ENCODE results near the gene SCRT2. TPM values are rescaled to one million over a fixed set of nuclear protein-coding genes. Genes with fewer than 3 reads are reported as not detected.
"Not testable (repeated sequence)": the region's sequence is repeated elsewhere in the genome, so short reads cannot be mapped to it uniquely, and the experiment has no call there.

Gene SCRT2
- total RNA-seq, result not detected in 2 replicates

DNA sequence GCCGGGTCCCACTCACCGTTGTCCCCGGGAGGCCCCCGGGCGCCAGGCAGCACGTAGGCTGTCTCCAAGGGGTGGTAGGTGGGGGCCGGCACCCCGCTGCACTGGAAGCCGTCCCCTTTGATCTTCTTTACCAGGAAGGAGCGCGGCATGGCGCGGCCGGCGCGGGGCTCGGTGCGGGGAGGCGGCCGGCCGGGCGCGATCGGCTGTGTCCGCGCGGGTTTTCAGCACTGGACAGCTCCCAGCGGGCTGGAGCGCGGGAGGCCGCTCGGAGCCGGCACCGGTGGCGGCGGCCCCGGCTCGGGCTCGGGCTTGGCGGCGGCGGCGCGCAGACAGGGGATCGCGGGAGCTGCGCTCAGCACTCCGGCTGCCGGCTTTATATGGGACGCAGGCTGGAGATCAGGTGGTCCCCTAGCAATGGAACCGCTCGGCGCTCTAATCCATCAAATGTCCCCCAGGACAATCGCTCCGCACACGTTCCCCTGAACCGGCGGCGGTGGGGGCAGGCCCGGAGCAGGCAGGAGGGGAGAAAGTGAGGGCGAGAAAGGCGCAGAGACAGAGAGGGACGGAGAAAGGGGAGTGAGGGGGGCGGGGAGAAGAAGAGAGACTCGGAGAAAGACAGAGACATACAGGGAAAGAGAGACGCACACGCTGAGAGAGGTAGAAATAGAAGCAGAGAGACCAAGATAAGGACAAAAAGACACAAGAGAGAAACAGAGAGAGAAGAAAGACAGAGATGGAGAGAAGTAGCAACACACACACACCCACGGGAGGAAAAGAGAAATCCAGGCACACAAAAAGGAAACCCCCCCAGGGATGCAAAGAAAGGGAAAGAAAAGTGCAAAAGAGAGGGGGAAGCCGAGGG lies at the start of gene SCRT2:
TSS of gene SCRT2 (minus strand) at position 350 of the 862 bp plus-strand sequence. CDS start at position 149, 201 bp downstream.
- FAIRE-seq (no peak), DNase-seq (ENCODE audit: low read depth) (peak; percentile 22)
- Histone ChIP-seq H3K4me3 (ENCODE audit: low read depth, low read length) (no peak within 1 kb of the TSS), H3K36me3 (ENCODE audit: control insufficient read depth, insufficient read depth, low read length) (no peaks in the 10 kb centered on the region), H3K27me3 (ENCODE audit: control insufficient read depth, insufficient read depth, low read length) (peaks cover 38% of the 10 kb centered on the region)
- TF ChIP-seq, protein P1, sequence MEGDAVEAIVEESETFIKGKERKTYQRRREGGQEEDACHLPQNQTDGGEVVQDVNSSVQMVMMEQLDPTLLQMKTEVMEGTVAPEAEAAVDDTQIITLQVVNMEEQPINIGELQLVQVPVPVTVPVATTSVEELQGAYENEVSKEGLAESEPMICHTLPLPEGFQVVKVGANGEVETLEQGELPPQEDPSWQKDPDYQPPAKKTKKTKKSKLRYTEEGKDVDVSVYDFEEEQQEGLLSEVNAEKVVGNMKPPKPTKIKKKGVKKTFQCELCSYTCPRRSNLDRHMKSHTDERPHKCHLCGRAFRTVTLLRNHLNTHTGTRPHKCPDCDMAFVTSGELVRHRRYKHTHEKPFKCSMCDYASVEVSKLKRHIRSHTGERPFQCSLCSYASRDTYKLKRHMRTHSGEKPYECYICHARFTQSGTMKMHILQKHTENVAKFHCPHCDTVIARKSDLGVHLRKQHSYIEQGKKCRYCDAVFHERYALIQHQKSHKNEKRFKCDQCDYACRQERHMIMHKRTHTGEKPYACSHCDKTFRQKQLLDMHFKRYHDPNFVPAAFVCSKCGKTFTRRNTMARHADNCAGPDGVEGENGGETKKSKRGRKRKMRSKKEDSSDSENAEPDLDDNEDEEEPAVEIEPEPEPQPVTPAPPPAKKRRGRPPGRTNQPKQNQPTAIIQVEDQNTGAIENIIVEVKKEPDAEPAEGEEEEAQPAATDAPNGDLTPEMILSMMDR (IDR thresholded peaks at IDR 0.05; ENCODE audit: insufficient read depth, low read length, severe bottlenecking), result no peak

DNA sequence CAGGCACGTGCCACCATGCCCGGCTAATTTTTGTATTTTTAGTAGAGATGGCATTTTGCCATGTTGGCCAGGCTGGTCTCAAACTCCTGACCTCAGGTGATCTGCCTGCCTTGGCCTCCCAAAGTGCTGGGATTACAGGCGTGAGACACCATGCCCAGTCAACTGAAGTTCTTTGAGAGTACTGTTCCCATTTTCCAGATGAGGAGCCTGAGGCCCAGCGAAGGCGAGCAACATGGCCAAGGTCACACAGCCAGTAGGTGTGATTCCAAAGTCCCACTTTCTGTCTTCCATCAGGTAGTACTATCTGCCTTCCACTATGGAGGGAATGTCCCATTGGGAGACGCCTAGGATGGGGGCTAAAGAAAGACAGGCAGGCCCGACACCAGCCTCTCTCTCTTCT lies 49.2 kb upstream of the SCRT2 start:
- DNase-seq (ENCODE audit: low read depth); H3K36me3 ChIP-seq (ENCODE audit: control insufficient read depth, insufficient read depth, low read length); FAIRE-seq; H3K4me3 ChIP-seq (ENCODE audit: low read depth, low read length); H3K27me3 ChIP-seq (ENCODE audit: control insufficient read depth, insufficient read depth, low read length): not testable (repeated sequence)

DNA sequence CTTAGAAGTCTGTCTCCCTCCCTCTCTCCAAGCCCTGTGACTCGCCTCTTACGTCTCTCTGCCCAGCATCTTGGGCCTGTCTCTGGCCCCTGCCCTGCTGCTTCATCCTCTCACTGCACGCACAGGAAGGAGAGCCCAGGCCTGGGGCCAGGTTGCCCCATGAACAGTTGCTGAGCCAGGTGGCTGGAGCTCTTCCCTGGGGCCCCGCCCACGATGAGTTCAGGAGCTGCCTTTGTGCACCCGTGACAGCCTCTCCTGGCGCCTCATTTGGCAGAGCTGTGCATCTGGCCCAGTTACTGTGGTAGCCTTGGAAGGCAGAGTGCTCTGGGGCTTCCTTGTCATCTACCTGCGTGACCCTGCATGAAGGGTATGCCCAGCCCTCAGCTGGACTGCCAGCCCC lies 48.2 kb upstream of the SCRT2 start:
- peak; percentile 47 for FAIRE-seq
- TF ChIP-seq, protein P1 (IDR thresholded peaks at IDR 0.05; ENCODE audit: insufficient read depth, low read length, severe bottlenecking), result no peak
- Histone ChIP-seq H3K27me3 (ENCODE audit: control insufficient read depth, insufficient read depth, low read length) (peaks cover 6% of the 10 kb centered on the region), H3K36me3 (ENCODE audit: control insufficient read depth, insufficient read depth, low read length) (no peaks in the 10 kb centered on the region), H3K4me3 (ENCODE audit: low read depth, low read length) (no peak overlapping the region)
- peak; percentile 55 for DNase-seq (ENCODE audit: low read depth)

DNA sequence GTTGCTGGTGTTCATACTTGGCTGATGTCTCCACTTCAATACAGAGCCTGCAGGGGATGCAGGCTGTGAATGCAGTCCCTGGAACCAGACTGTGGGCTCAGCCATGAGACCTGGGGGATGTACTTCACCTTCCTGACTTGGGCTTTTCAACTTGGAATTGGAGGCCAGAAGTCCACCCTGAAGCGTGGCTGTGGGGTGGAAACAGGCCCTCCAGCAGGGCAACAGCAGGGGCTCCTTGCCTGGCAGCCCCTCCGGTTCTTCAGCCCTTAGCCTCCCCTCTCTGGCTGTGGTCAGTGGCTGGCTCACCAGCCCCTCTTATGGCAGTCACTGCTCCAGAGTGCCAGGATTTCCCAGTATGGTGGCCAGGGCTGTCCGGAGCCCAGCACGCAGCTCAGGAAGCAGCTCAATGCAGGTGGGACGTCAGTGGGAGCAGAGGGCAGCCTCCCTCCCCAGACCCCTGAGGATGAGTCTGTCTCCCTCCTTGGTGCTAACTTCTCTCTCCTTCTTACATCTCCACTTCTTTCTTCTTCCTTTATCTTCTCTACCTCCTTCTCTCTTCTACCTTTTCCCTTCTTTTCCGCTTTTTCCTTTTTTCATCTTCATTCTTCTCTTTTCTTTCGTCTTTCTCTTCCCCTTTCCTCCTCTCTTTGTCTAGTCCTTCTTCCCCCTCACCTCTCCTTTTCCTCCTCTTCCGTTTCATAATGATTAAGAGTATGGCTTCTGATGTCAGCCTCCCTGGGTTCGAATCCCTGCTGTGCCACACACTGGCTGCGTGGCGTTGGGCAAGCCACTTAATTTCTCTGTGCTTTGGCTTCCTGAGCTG lies 47.4 kb upstream of the SCRT2 start:
- H3K27me3 ChIP-seq (ENCODE audit: control insufficient read depth, insufficient read depth, low read length), result peaks cover 6% of the 10 kb centered on the region
- no peak overlapping the region for H3K4me3 ChIP-seq (ENCODE audit: low read depth, low read length)
- no peak for DNase-seq (ENCODE audit: low read depth)
- H3K36me3 ChIP-seq (ENCODE audit: control insufficient read depth, insufficient read depth, low read length), result no peaks in the 10 kb centered on the region
- TF ChIP-seq, protein P1 (IDR thresholded peaks at IDR 0.05; ENCODE audit: insufficient read depth, low read length, severe bottlenecking), result no peak
- FAIRE-seq, result no peak

DNA sequence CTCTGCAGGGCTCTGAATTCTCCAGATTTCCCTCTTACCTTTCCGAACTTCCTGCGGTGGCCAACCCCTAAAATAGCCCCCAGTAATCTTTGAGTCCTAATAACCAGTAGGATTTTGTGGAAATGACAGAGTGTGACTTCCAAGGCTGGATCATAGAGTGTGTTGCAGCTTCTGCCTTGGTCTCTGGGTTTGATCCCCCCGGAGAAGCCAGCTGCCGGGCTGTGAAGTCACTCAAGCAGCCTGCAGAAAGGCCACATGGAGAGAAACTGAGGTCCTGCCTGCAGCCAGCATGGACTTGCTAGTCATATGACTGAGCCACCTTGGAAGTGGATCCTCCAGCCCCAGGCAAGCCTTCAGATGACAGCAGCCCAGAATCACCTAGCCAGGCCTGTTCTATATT lies 46.3 kb upstream of the SCRT2 start:
- no peak overlapping the region for H3K4me3 ChIP-seq (ENCODE audit: low read depth, low read length)
- no peak for DNase-seq (ENCODE audit: low read depth)
- TF ChIP-seq, protein P1 (IDR thresholded peaks at IDR 0.05; ENCODE audit: insufficient read depth, low read length, severe bottlenecking), result no peak
- peaks cover 5% of the 10 kb centered on the region for H3K27me3 ChIP-seq (ENCODE audit: control insufficient read depth, insufficient read depth, low read length)
- FAIRE-seq, result no peak
- H3K36me3 ChIP-seq (ENCODE audit: control insufficient read depth, insufficient read depth, low read length), result no peaks in the 10 kb centered on the region

DNA sequence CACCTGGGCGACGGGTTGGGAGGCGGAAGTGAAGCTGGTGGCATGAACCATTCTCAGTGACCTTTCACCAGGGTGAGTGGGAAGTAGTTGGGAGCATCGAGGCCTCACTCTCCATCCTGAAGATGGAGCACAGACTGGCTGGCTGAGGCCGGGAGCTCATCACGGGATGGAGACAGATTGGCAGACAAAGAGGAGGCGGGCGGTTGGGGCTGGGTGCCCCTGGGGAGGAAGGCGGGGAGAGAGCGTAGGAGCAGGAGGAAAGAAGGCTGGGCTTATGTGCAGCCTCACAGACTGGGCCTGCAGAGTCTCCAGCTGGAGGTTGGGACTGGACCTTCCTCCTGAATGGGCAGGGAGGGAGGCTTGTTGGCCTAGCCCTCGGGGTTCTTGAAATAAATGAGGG lies 44.2 kb upstream of the SCRT2 start:
- H3K36me3 ChIP-seq (ENCODE audit: control insufficient read depth, insufficient read depth, low read length), result no peaks in the 10 kb centered on the region

More for the DNA sequence above, 44.2 kb upstream of the SCRT2 start:
- TF ChIP-seq, protein P1 (IDR thresholded peaks at IDR 0.05; ENCODE audit: insufficient read depth, low read length, severe bottlenecking), result no peak
- no peak overlapping the region for H3K4me3 ChIP-seq (ENCODE audit: low read depth, low read length)
- H3K27me3 ChIP-seq (ENCODE audit: control insufficient read depth, insufficient read depth, low read length), result no peaks in the 10 kb centered on the region
- no peak for FAIRE-seq
- no peak for DNase-seq (ENCODE audit: low read depth)
